GM18870 (cell line): Measurements from ENCODE around the gene RAB27B.
"Not testable (repeated sequence)": the region's sequence is repeated elsewhere in the genome, so short reads cannot be mapped to it uniquely, and the experiment has no call there.

ENCODE experiments used
- ATAC-seq: cut with Tn5 transposase; IDR thresholded peaks from one replicate; pipeline ENCODE4 v1.9.1; 2021; ENCODE audit warnings: moderate library complexity; ENCODE audit not compliant: unreplicated experiment

Gene RAB27B

GRCh38 chr18:54813977-54814565, 14.2 kb upstream of the RAB27B start:
- no peak for ATAC-seq

- ATAC-seq = no peak
Measured at GRCh38 chr18:54815086-54815485, 13.2 kb upstream of the RAB27B start.

GRCh38 chr18:54820785-54821275, 7.4 kb upstream of the RAB27B start:
- not testable (repeated sequence) for ATAC-seq

GRCh38 chr18:54822872-54823845, 5.1 kb upstream of the RAB27B start:
- no peak for ATAC-seq

DNA sequence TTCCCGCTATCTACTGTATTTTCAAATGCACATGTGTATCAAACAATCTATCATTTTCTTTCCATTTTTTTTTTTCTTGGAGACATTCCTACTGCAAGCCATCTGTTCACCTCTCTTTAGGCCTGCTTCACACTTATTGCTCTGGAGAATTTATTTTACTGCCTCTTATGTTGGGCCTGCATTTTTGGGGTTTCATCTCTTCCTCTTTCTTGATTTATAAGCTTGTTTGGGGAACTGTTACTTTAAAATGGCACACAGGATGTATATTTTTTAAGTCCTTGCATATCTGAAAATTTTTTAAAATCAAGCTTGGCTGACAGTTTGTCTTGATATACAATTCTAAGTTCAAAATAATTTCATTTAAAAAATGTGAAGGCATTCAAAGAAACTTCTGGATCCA, 3.5 kb upstream of the RAB27B start:
- ATAC-seq = no peak

DNA sequence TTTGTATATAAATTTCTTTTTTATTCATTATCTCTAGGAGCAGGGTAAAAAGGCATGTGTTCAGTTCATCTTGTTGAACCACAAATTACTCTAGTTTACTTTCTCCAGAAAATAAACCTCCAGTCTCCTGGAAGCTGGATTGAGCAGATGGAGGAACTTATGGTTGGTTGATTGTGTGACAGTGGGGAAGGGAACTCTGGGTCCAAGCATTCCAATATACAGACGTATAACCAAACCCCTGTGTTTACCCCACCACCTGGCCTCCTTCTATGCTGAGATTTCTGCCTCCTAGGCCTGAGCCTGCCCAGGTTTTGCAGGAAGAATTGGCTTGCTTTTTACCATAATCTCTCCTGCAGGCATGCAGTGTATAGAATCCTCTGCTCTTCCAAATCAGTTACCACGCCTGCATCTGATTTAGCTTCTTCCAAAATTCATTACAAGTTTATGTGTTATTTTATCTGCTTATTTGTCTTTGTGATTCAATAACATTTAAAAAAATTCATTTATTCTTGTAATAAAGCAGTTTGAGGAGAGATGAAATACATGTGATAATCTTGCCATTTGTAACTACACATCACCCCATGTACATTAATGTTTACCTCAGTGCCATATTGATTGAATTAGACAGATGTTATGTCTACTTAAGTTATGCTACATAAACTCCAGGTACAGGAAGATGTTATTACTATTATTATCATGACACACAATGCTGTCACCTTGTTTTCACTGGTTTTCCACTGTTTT, 2.5 kb upstream of the RAB27B start:
- no peak for ATAC-seq

- ATAC-seq = no peak
Measured at GRCh38 chr18:54828986-54829385, 709 bp downstream of the RAB27B start.

GRCh38 chr18:54829856-54830255, 1.6 kb downstream of the RAB27B start:
- ATAC-seq = no peak

GRCh38 chr18:54830260-54830659, 2.0 kb downstream of the RAB27B start:
- no peak for ATAC-seq

DNA sequence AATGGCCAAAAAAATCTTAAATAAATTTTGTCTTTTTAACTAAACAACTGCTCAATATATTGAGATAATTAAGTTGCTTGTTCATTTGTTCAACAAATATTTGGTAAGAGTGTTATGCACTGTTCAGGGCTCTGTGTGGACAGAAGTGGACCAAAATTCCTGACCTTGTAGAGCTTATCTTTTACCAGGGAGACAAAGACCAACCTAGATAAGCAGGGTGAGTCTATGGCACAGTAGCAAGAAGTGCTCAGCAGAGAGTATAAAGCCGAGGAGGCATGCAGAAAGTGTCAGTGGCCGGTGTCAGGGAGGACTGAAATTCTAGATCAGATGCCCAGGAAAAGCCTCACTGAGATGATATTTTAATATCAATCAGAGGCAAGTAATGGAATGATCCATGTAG, 2.6 kb downstream of the RAB27B start:
- no peak for ATAC-seq

DNA sequence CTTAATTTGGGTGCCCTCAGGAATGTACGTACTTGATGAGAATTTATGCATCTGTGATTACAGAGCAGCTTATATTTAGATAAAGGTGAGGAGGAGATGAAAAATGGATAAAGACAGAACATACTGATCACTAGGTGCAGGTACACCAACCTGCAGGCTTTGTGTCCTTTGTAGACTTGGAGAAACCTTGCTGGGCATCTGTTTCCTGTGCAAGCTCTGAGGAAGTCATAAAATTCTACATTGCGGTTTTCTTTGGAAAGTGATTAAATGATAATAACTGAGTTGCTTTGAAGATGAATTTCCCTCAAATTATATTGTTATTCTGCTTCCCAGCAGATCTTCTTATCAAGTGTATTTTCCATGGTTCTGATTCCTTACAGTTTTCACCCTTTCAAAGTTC, 7.7 kb downstream of the RAB27B start:
- ATAC-seq = no peak

DNA sequence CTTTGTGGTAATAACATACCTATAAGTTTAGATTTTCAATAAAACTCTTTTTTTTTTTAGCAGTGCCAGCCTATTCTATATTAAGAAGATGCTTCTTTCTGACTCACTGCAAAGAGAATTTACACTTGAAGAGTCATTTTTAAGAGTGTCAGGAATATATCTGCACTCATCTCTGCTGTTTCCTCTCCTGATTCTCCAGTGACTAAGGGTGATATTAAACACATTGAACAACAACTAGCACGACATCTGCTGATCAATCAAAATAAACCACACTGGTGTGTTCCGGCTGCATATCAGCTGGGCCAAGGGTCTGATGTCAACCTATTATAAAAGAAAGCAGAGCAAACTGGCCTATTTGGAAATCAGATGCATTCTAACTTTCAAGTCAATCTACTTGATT, 15.0 kb downstream of the RAB27B start:
- ATAC-seq = no peak

GRCh38 chr18:54845787-54846186, 17.5 kb downstream of the RAB27B start:
- no peak for ATAC-seq

GRCh38 chr18:54848121-54848520, 19.8 kb downstream of the RAB27B start:
- no peak for ATAC-seq

GRCh38 chr18:54849683-54850082, 21.4 kb downstream of the RAB27B start:
- ATAC-seq = no peak

- ATAC-seq = no peak
Measured at GRCh38 chr18:54850598-54850997, 22.3 kb downstream of the RAB27B start.

DNA sequence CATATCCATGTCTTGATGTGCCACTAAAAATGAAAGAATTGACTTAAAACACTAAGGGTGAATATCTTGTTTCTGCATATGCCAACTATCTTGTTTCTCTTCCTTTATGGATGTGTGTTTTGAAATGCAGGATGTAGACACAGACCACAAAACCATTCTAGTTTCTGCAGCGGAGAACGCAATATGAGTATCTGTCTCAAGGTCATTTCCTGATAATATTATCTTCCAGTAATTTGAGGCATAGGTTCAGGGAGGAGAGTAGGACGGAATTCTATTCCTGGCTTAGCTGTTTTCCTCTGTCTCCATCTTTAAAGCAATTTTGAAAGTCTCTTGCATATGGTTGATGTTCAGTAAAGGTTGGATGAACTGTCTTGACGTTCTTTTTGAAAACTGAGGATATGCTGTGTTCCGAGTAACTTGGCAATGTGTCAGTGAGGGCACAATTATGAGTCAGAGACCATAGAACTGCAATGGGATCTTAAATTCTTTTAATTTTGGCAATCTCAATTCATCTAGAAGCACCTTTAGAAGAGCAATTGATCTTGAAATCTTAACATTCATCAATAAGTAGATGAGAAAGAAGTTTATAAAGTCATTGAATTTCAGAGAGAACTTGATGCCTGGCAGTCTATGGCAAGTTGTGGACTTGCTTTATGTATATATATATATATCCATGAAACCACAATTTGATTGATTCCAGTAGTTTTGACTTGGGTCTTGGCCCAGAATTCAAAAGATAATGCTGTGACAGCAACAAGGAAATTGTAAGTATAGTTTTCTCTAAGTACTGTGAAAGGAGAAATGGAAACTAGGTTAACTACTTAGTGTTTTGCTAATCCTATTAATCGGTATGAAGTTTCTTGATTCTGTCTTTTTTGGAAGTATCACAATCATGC, 24.8 kb downstream of the RAB27B start:
- ATAC-seq = no peak

DNA sequence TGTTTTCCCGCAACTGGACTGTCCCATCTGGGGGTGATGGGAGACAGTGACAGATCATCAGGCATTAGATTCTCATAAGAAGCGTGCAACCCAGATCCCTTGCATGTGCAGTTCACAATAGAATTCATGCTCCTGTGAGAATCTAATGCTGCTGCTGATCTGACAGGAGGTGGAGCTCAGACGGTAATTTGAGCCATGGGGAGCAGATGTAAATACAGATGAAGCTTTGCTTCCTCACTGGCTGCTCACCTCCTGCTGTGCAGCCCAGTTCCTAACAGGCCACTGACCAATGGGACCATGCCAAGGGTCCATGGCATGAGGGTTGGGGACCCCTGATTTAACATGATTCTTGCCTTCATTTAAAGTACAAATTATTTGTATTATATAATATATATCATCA, 26.8 kb downstream of the RAB27B start:
- not testable (repeated sequence) for ATAC-seq

GRCh38 chr18:54856105-54856646, 27.9 kb downstream of the RAB27B start:
- ATAC-seq = no peak

DNA sequence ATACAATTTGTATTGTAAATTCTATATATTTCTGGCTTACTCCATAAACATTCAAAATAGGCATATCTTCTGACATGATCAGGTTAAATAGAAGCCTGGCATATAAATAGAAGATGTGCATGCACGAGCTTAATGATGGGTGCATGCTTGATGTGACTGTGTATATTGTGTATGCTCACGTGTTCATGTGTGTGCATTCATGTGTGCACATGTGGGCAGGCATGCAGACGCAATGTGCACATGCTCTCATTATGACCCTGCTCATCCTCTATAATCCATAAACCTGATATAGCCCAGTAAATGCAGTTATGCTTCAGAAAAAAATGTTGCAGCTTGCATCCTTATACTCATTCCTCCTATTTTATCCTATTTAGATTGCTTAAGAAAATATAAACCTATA, 29.2 kb downstream of the RAB27B start:
- ATAC-seq = no peak
